Naive thymus-derived CD8-positive, alpha-beta T cell (primary cell): Measurements from ENCODE around the gene AFG1L. TPM values are rescaled to one million over a fixed set of nuclear protein-coding genes. Genes with fewer than 3 reads are reported as not detected.
"Not testable (repeated sequence)": the region's sequence is repeated elsewhere in the genome, so short reads cannot be mapped to it uniquely, and the experiment has no call there.

Experiments used
- ATAC-seq, 2 donors: fragments of 150-1000 bp; cut with Tn5 transposase in 1 of 2; sonication (Bioruptor Pico), chemical (Tn5 transposase) in 1 of 2; 1 replicate in 1 of 2; 2 replicates in 1 of 2; pipeline ENCODE4 v1.10.0; 2021; ENCODE audit warnings: mild to moderate bottlenecking in 2 of 2, moderate library complexity in 2 of 2
- POLR2A ChIA-PET: fragments of 350-600 bp; sonication (Branson Sonifier 250); formaldehyde crosslinking; loops from one replicate; lab custom pipeline; 2021; ENCODE audit warnings: antibody characterized with exemption; lab: Charles Lee
- DNase-seq, 10 donors: peaks; one replicate each; pipeline versions ENCODE4 v3.0.0 to v3.0.0-alpha.2; 2020 to 2022
- H3K27ac Mint-ChIP-seq, 10 donors: one replicate each; pipeline ENCODE4 v1.8.0; 2020 to 2022; ENCODE audit warnings: mild to moderate bottlenecking in 10 of 10, mixed read lengths in 10 of 10, moderate library complexity in 4 of 10, inconsistent platforms in 1 of 10
- H3K27me3 Mint-ChIP-seq, 5 donors: one replicate each; pipeline ENCODE4 v1.8.0; 2021 to 2022; ENCODE audit warnings: mixed read lengths in 5 of 5
- H3K36me3 Mint-ChIP-seq, 3 donors: one replicate each; pipeline ENCODE4 v1.8.0; 2020 to 2022; ENCODE audit warnings: mixed read lengths in 3 of 3, mild to moderate bottlenecking in 2 of 3, inconsistent platforms in 1 of 3
- H3K4me1 Mint-ChIP-seq, 4 donors: one replicate each; pipeline ENCODE4 v1.8.0; 2021 to 2022; ENCODE audit warnings: mixed read lengths in 4 of 4
- H3K4me3 Mint-ChIP-seq, 10 donors: one replicate each; pipeline ENCODE4 v1.8.0; 2020 to 2022; ENCODE audit warnings: mild to moderate bottlenecking in 10 of 10, mixed read lengths in 10 of 10, moderate library complexity in 6 of 10, inconsistent platforms in 1 of 10
- H3K9me3 Mint-ChIP-seq, 9 donors: one replicate each; pipeline ENCODE4 v1.8.0; 2020 to 2022; ENCODE audit warnings: mixed read lengths in 9 of 9, mild to moderate bottlenecking in 3 of 9, inconsistent platforms in 1 of 9, moderate library complexity in 1 of 9
- polyA plus RNA-seq, 3 donors: library from polyadenylated mRNA; unstranded; fragments of 300-500 nt; fragmentation: Illumina TruSeq; gene quantifications; one replicate each; pipeline ENCODE4 v1.2.3, GENCODE V29; 2021
- total RNA-seq, 8 experiments: library from RNA in 2 of 8; stranded (reverse) in 2 of 8; gene quantifications; one replicate each; pipeline ENCODE4 v1.2.3 and lab custom pipeline; 2021 to 2026

The AFG1L gene
- total and polyA plus RNA-seq, 5 experiments from 2014 or later = 2.8 to 8.7 (median 4.4) TPM

DNA sequence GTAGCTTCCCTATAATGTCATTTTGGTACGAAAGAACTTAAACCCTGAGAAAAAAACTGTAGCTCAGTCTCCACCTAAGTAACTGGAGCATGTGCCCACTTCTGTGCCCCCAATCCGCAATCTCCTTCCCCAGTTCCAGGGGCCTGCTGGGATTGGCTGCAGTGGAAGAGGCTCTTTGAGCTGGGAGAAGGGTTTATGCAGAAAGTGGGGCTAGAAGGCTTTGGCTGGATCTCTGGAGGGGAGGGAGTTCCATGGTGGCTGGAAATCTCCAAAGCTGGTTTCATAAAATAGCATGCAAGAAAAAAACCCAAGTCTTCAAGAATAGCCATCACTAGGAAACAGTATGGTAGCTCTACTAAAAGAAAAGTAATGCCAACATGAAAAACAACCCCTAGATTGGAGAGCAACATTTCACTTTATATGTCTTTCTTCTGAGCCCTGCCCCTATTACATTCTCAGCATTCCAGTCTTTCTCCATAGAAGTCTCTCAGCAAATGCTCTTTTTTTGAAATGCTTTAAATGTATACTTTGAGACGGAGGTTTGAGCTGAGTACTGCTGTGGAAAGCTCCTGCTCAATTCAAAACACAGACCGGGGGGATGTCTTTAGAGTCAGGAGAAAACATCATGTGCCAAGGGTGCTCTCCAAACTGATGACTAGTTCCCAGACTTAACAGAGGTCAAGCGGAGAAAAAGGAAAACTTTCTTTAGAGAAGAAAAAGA lies 229.8 kb downstream of the AFG1L start:
- POLR2A ChIA-PET = no interaction called here
- Mint-ChIP-seq H3K4me1 (no peaks in the 10 kb centered on the region), H3K27me3 (no peaks in the 10 kb centered on the region), H3K36me3 (peaks cover 0 to 13% (median 11%) of the 10 kb centered on the region in 3 donors), H3K9me3 (no peaks in the 10 kb centered on the region), H3K27ac (no peak overlapping the region), H3K4me3 (no peak overlapping the region)
- ATAC-seq (no peak), DNase-seq (no peak)

DNA sequence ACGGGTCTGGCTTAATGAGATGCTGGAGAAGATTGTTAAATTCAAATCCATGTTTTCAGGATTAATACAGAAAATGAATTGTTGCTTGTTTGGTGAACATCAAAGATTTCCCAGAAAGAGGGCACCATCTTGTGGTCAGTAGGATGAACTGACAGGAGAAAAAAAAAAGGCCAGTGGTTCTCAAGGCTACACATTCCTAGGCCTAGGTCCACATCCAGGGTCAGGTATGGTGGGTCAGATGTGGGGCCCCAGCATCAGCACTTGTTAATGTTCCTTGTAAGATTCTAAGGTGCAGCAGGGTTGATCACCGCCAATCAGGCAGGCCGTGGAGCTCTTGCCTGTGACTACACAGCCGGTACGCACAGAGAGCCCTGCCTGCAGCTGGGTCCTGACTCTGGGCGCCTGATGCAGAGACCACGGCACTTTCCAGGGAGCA lies 231.9 kb downstream of the AFG1L start:
- Mint-ChIP-seq H3K27ac (no peak overlapping the region), H3K9me3 (no peaks in the 10 kb centered on the region), H3K36me3 (peaks cover 0 to 9% (median 6%) of the 10 kb centered on the region in 3 donors), H3K4me1 (no peaks in the 10 kb centered on the region), H3K4me3 (no peak overlapping the region), H3K27me3 (no peaks in the 10 kb centered on the region)
- ATAC-seq (no peak), DNase-seq (peak in 2 of 10 donors; percentile 13 to 16)
- POLR2A ChIA-PET = no interaction called here

DNA sequence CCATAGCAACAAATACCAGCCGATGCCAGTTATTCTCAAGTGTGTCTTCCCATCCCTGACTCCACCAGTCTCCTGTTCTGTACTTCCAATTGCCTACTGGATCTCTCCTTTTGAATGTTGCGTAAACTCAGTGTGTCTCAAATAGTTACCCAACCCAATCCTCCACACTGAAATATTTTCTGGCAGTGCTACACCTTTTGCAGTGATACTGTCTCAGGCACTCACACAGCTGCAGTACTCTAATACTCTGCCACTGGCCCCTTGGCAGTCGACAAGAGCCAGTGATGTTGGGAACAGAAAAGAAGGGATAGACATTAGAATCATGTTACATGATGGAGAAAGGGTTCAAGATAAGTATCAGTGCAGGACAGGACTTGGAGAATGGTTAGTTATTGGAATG lies 234.0 kb downstream of the AFG1L start:
- no peaks in the 10 kb centered on the region for H3K27me3 Mint-ChIP-seq
- no peaks in the 10 kb centered on the region for H3K36me3 Mint-ChIP-seq
- POLR2A ChIA-PET = no interaction called here
- no peak overlapping the region for H3K4me3 Mint-ChIP-seq
- DNase-seq (no peak), ATAC-seq (no peak)
- H3K27ac Mint-ChIP-seq = no peak overlapping the region
- H3K4me1 Mint-ChIP-seq = no peaks in the 10 kb centered on the region
- H3K9me3 Mint-ChIP-seq = no peaks in the 10 kb centered on the region

DNA sequence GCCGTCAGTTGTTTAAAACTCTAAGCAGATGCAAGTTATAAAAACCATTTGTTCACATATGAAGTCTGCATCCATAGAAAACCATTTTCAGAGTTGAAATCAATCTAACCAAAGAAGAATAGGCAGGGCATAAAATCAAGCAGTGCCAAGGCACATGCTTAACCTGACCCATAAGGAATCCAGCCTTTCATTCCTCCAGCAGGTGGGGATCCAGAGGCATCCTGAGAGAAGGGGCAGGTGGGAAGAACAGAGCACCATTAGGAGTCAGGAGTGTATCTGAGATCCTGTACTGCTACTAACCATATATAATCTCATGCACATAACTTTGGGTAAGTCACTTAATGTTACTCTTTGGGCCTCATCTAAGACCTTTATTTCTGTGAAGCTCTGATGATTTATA lies 236.5 kb downstream of the AFG1L start:
- no peak overlapping the region for H3K4me3 Mint-ChIP-seq
- POLR2A ChIA-PET = no interaction called here
- no peak for ATAC-seq

DNA sequence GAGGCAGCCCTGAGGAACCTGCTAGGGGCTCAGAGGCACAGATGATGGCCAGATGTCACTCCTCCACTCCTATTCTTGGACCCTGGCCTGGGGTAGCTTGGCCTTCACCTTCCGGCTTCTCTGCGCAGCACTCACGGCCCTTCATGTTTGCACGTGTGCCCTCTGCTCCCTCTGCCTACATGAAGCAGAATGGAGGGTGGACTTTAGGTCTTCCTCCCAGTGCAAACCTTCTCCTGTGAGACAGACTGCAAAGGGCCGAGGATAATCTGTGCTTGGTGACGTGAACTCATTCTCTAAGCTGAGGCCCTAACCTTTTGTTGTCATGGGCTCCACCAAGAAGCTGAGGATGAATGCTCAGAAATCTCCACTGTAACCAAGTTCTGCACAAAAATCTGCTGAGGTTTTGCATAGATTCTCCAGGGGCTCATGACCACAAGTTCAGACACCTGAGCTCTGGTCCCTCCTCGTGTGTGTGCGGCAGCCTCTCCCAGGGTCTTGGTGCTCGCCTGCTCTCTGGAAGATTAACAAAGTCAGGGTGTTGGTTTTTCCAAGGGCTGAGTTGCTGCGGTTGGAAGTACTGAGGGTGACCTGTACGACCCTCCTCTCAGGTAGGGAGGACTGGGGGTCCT lies 240.4 kb downstream of the AFG1L start:
- peaks cover 0 to 7% (median 0%) of the 10 kb centered on the region in 5 donors for H3K27me3 Mint-ChIP-seq
- peaks cover 0 to 6% (median 0%) of the 10 kb centered on the region in 9 donors for H3K9me3 Mint-ChIP-seq
- no peaks in the 10 kb centered on the region for H3K4me1 Mint-ChIP-seq
- POLR2A ChIA-PET = no interaction called here
- H3K4me3 Mint-ChIP-seq = no peak overlapping the region
- H3K36me3 Mint-ChIP-seq = peaks cover 0 to 5% (median 0%) of the 10 kb centered on the region in 3 donors
- no peak for ATAC-seq
- no peak overlapping the region for H3K27ac Mint-ChIP-seq
- DNase-seq = no peak

More for the DNA sequence above, 236.5 kb downstream of the AFG1L start:
- Mint-ChIP-seq H3K4me1 (no peaks in the 10 kb centered on the region), H3K9me3 (no peaks in the 10 kb centered on the region), H3K27ac (no peak overlapping the region), H3K36me3 (no peaks in the 10 kb centered on the region), H3K27me3 (no peaks in the 10 kb centered on the region)
- DNase-seq = no peak

DNA sequence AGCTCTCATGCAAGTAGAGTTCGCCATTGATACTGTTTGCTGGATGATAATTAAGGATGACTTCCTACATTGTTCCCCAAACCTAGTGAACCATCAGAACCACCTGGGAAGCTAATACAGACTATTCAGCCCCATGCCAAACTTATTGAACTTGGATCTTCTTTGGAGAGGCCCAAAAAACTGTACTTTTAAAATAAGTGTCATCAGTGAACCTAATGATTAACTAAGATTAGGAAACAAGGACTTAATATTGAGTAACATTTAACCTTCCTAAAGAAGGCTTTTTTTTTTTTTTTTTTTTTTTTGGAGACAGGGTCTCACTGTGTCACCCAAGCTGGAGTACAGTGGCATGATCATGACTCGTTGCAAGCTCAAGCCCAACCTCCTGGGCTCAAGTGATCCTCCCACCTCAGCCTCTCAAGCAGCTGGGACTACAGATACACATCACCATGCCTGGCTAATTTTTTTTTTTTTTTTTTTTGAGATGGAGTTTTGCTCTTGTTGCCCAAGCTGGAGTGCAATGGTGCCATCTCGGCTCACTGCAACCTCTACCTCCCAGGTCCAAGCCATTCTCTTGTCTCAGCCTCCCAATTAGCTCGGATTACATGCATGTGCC lies 241.2 kb downstream of the AFG1L start:
- H3K4me1 Mint-ChIP-seq, H3K27ac Mint-ChIP-seq, H3K9me3 Mint-ChIP-seq, DNase-seq, H3K27me3 Mint-ChIP-seq, H3K4me3 Mint-ChIP-seq, H3K36me3 Mint-ChIP-seq, ATAC-seq: not testable (repeated sequence)
- POLR2A ChIA-PET = interaction anchor here (0.7 kb wide), 1 partner anchor 537 kb away, joined by 10 read pairs; no protein-coding TSS in a partner anchor

DNA sequence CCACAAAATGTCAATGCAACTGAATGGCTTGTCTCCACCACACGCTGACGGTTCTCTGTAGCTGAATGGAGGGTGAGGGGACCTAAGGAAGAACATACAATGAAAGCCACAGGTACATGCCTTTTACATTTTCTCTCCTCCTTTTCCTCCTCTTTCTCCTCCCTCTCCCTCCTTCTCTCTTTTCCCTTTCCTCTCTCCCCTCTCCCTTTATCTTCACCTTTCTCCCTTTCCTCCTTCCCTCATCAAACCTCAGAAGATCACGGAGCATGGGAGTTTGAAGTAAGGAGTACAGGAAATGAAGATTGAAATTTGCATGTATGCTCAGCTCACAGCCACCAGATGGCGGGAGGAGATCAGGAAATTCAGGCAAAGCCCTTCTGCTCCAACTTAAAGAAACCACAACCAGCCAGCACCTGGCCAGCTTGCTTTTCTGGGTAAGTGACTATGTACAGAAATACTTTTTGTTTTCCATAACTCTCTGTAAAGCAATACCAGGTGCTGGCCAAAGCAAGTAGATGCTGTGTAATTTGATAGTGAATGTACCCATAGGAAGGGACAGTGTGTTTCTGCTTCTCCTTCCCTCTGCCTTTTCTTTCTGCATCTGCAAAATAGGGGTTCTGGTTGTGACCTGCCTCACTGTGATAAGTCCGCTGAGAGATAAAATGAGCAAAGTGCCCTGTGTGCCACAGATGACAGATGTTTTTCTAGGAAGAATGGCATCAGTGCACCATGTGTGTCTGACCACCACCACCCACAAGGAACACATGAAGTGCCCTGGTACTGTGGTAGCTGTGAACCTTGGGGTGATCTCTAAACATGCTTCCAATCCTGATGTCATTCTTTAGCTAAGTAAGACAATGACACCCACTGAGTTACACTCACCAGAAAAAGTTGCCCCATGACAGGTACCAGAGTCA lies 247.2 kb downstream of the AFG1L start:
- H3K4me1 Mint-ChIP-seq = peaks cover 9 to 23% (median 18%) of the 10 kb centered on the region in 4 donors
- POLR2A ChIA-PET = interaction anchor here (1.3 to 2.2 kb wide), 3 partner anchors 17 to 531 kb away, joined by 3 to 10 read pairs (median 8); no protein-coding TSS in a partner anchor
- H3K27ac Mint-ChIP-seq = peak overlapping the region in 2 of 10 donors; percentile 44 to 53
- H3K4me3 Mint-ChIP-seq = peak overlapping the region in 8 of 10 donors; percentile 8 to 67 (median 50)
- peaks cover 0 to 5% (median 0%) of the 10 kb centered on the region in 3 donors for H3K36me3 Mint-ChIP-seq
- H3K27me3 Mint-ChIP-seq = peaks cover 0 to 11% (median 2%) of the 10 kb centered on the region in 5 donors
- ATAC-seq = peak; percentile 81 to 93
- H3K9me3 Mint-ChIP-seq = peaks cover 0 to 6% (median 0%) of the 10 kb centered on the region in 9 donors
- peak; percentile 49 to 86 (median 68) for DNase-seq

DNA sequence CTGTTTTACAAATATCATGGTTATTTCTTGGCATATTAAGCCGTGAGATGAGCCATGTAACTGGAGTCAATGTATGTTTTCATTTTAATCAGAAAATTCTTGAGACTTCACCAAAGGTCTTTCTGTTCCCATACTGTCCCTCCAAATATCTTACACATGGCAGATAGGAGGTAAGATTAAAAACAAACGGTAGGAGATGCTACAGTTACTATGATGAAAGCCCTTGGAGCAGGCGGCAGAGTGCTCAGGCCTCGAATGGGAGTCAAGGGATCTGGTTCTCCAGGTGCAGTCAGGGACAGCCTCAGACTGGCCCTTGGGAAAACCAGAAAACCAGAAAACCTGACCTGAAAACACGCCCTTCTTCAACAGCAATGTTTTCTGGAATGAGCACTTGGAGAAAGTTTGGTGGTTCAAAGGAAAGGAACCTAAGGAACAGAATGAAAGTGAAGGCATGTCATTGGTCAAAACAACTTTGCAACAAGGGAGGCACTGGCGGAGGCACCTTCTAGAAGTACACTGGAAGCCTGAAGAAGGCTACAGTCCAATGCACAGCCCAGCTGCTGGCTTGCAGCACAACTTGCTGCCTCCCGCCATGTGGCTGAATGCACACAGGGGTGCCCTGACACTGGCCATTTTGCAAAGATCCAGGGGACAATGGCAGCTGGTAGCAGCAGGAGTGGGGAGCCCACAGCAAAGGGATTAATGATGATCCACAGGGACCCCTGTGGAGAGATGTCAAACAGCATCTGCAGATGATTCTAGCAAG lies 248.5 kb downstream of the AFG1L start:
- peaks cover 9 to 26% (median 19%) of the 10 kb centered on the region in 4 donors for H3K4me1 Mint-ChIP-seq
- POLR2A ChIA-PET = interaction anchor here (0.6 to 1.8 kb wide), 2 partner anchors 13 to 529 kb away, joined by 3 to 10 read pairs; no protein-coding TSS in a partner anchor
- peaks cover 0 to 6% (median 0%) of the 10 kb centered on the region in 9 donors for H3K9me3 Mint-ChIP-seq
- peak overlapping the region in 1 of 10 donors; percentile 33 for H3K27ac Mint-ChIP-seq
- H3K36me3 Mint-ChIP-seq = peaks cover 0 to 5% (median 0%) of the 10 kb centered on the region in 3 donors
- ATAC-seq = no peak
- peaks cover 0 to 11% (median 2%) of the 10 kb centered on the region in 5 donors for H3K27me3 Mint-ChIP-seq
- DNase-seq = no peak
- no peak overlapping the region for H3K4me3 Mint-ChIP-seq

DNA sequence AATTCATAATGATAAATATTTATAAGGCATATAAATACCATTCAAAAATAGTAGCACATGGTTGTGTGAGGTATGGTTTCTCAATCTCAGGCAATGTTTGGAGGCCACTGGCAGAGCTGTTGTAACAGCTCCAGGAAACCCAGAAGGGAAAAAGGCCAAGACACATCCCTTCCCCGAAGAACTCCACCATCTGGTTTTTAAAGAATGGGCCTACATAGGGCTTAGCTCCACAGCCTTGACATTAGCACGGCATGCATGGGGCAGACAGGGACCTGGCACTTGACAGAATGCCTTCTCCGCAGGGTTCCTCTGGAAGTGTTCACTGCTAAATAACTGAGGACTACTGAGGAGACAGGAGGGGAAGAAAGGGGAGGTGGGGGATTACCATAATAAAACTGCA lies 249.8 kb downstream of the AFG1L start:
- peaks cover 9 to 26% (median 19%) of the 10 kb centered on the region in 4 donors for H3K4me1 Mint-ChIP-seq
- DNase-seq (no peak), ATAC-seq (no peak)
- no peak overlapping the region for H3K4me3 Mint-ChIP-seq
- POLR2A ChIA-PET = interaction anchor here (1.0 kb wide), 1 partner anchor 296 kb away, joined by 3 read pairs; no protein-coding TSS in a partner anchor
- peaks cover 0 to 2% (median 0%) of the 10 kb centered on the region in 3 donors for H3K36me3 Mint-ChIP-seq
- no peak overlapping the region for H3K27ac Mint-ChIP-seq
- peaks cover 0 to 9% (median 2%) of the 10 kb centered on the region in 5 donors for H3K27me3 Mint-ChIP-seq
- peaks cover 0 to 4% (median 0%) of the 10 kb centered on the region in 9 donors for H3K9me3 Mint-ChIP-seq

DNA sequence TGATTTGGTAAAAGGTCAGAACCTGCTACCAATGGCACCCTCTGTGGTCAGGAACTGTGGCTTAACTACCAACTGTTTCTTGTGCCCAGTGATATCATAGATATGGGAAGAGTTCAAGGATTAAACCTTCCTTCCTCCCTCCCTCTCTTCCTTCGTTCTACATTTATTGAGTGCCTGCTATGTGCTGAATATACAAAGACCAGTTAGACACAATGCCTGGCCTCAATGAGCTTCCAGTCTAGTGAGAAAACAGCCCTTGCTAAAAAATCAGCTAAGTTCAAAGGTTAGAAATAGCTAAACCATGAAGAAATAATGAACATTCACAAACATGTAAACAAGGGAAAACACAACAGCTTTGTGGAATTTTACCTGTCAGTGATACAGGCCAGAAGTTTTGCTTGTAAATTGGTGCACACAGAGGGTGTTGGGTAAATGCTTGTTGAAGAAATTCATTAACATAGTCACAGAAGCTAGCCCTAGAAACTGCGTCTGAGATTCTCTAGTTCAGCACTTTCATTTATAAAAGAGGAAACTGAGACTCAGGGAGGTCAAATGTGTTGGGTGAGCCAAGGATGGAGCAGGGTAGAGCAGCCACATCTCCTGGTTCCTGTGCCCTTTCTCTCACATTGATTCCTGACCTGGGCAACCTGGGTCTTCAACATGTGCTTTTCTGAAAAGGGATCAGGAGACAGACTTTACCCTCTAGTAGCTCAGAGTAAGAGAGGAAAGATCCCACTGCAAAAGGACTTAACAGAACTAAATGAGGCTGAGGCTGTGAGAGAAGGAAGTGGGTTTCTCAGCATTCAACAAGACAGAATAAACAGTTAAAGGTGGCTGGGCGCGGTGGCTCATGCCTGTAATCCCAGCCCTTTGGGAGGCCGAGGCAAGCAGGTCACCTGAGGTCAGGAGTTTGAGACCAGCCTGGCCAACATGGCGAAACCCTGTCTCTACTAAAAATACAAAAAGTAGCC lies 251.5 kb downstream of the AFG1L start:
- ATAC-seq = no peak
- Mint-ChIP-seq H3K27me3 (peaks cover 0 to 5% (median 2%) of the 10 kb centered on the region in 5 donors), H3K27ac (peak overlapping the region in 4 of 10 donors; percentile 41 to 63 (median 50)), H3K9me3 (no peaks in the 10 kb centered on the region), H3K36me3 (no peaks in the 10 kb centered on the region), H3K4me1 (peaks cover 9 to 26% (median 19%) of the 10 kb centered on the region in 4 donors), H3K4me3 (no peak overlapping the region)
- POLR2A ChIA-PET = interaction anchor here (1.8 kb wide), 1 partner anchor 13 kb away, joined by 4 read pairs; no protein-coding TSS in a partner anchor
- no peak for DNase-seq
